Stimulated activated CD8-positive, alpha-beta memory T cell treated with anti-CD3 and anti-CD28 coated beads, Interleukin-4, amount 100 ng/mL, for 48 hours (primary cell): Measurements from ENCODE around the gene RNF26.

Experiments
- DNase-seq: peaks from one replicate; pipeline ENCODE4 v3.0.0-alpha.2; 2020

RNF26 gene

GRCh38 chr11:119316016-119316728 is 18.2 kb upstream of the RNF26 start:
- DNase-seq = peak; percentile 39

- peak; percentile 36 for DNase-seq
Measured at GRCh38 chr11:119316729-119317591, 17.4 kb upstream of the RNF26 start, which contains the start of gene MCAM. Gene MCAM (minus strand): TSS chr11:119317130. CDS start chr11:119317101, 29 bp downstream.

- DNase-seq = no peak
Measured at GRCh38 chr11:119317592-119318239, 16.6 kb upstream of the RNF26 start.

GRCh38 chr11:119318240-119319135 is 15.8 kb upstream of the RNF26 start:
- DNase-seq = peak; percentile 37

- DNase-seq = no peak
Measured at GRCh38 chr11:119319136-119319699, 15.1 kb upstream of the RNF26 start.

- DNase-seq = no peak
Measured at GRCh38 chr11:119319700-119320239, 14.6 kb upstream of the RNF26 start.

GRCh38 chr11:119320240-119320775 is 14.0 kb upstream of the RNF26 start:
- DNase-seq = no peak

- peak; percentile 71 for DNase-seq
Measured at GRCh38 chr11:119320776-119321524, 13.4 kb upstream of the RNF26 start.

- no peak for DNase-seq
Measured at GRCh38 chr11:119322360-119322739, 12.0 kb upstream of the RNF26 start.

- no peak for DNase-seq
Measured at GRCh38 chr11:119322921-119323531, 11.3 kb upstream of the RNF26 start.

- peak; percentile 95 for DNase-seq
Measured at GRCh38 chr11:119323532-119324033, 10.7 kb upstream of the RNF26 start.

GRCh38 chr11:119324189-119324588 is 10.1 kb upstream of the RNF26 start:
- no peak for DNase-seq

- no peak for DNase-seq
Measured at GRCh38 chr11:119329320-119329719, 5.0 kb upstream of the RNF26 start.

- no peak for DNase-seq
Measured at GRCh38 chr11:119330237-119330636, 4.1 kb upstream of the RNF26 start.

- DNase-seq = no peak
Measured at GRCh38 chr11:119332111-119332765, 2.1 kb upstream of the RNF26 start.

GRCh38 chr11:119335091-119335654 is 846 bp downstream of the RNF26 start:
- no peak for DNase-seq

- DNase-seq = no peak
Measured at GRCh38 chr11:119335655-119336543, 1.6 kb downstream of the RNF26 start.
